Suprapubic skin (tissue), 4 donors: ENCODE results near the gene HLA-DOA. TPM values are rescaled to one million over a fixed set of nuclear protein-coding genes. Genes with fewer than 3 reads are reported as not detected.
A peak's percentile ranks its signal among the peaks of the same experiment; 100 is the strongest.

Source experiments
- DNase-seq, 2 donors: peaks; one replicate each; pipeline ENCODE4 v3.0.0-alpha.2; 2019; ENCODE audit warnings: low spot score in 2 of 2
- H3K27ac ChIP-seq: fragments of 200-600 bp; sonication (generic); one replicate; pipeline ENCODE4 v1.5.1; 2019
- H3K27me3 ChIP-seq: fragments of 200-600 bp; sonication (generic); one replicate; pipeline ENCODE4 v1.5.1; 2019
- H3K36me3 ChIP-seq: fragments of 200-600 bp; sonication (generic); one replicate; pipeline ENCODE4 v1.5.1; 2019
- H3K4me1 ChIP-seq: fragments of 200-600 bp; sonication (generic); one replicate; pipeline ENCODE4 v1.5.1; 2019
- H3K4me3 ChIP-seq: fragments of 200-600 bp; sonication (generic); one replicate; pipeline ENCODE4 v1.5.1; 2019; ENCODE audit warnings: mild to moderate bottlenecking
- H3K9me3 ChIP-seq: fragments of 200-600 bp; sonication (generic); one replicate; pipeline ENCODE4 v1.5.1; 2019
- CTCF ChIP-seq, 2 donors: fragments of 200-600 bp in 1 of 2; fragments of 450-650 bp in 1 of 2; sonication (generic) in 1 of 2; IDR thresholded peaks; one replicate each; pipeline ENCODE4 v1.5.1; 2016 to 2019; ENCODE audit warnings: antibody characterized with exemption in 2 of 2, mild to moderate bottlenecking in 1 of 2, moderate library complexity in 1 of 2
- EP300 ChIP-seq: sonication (generic); formaldehyde crosslinking; IDR thresholded peaks from one replicate; pipeline ENCODE4 v1.6.1; 2017; ENCODE audit warnings: antibody characterized with exemption
- POLR2A ChIP-seq, 2 donors: fragments of 450-650 bp; IDR thresholded peaks; one replicate each; pipeline ENCODE4 v1.6.1; 2017; ENCODE audit warnings: antibody characterized with exemption in 2 of 2, mild to moderate bottlenecking in 2 of 2, moderate library complexity in 2 of 2
- POLR2AphosphoS5 ChIP-seq, 3 donors: sonication (generic); formaldehyde crosslinking; IDR thresholded peaks; one replicate each; pipeline ENCODE4 v1.6.1; 2017; ENCODE audit warnings: antibody characterized with exemption in 3 of 3
- WGBS: methylation state at CpG from one replicate; pipeline ENCODE4 v1.1.5; 2018; 5-methylcytosine and 5-hydroxymethylcytosine counted together
- total RNA-seq, 4 donors: library from RNA; depleted of rRNA; stranded (reverse); fragments of >200 nt; gene quantifications; one replicate each; pipeline ENCODE4 v1.1.0, GENCODE V29; 2016

Gene HLA-DOA
- total RNA-seq, 4 donors from 2014 or later: 6.8 to 14.3 (median 8.0) TPM

GRCh38 chr6:32993363-32993973 is 15.9 kb downstream of the HLA-DOA start:
- no peaks in the 10 kb centered on the region for H3K4me1 ChIP-seq
- no peaks in the 10 kb centered on the region for H3K36me3 ChIP-seq
- no peak for TF ChIP-seq CTCF (IDR thresholded peaks at IDR 0.05)
- TF ChIP-seq EP300: no peak
- TF ChIP-seq POLR2A (IDR thresholded peaks at IDR 0.05): no peak
- TF ChIP-seq POLR2AphosphoS5 (IDR thresholded peaks at IDR 0.05): no peak
- no peak overlapping the region for H3K27ac ChIP-seq
- WGBS: 85% methylated on average over 9 of the region's 9 CpGs
- H3K4me3 ChIP-seq: no peak overlapping the region
- H3K9me3 ChIP-seq: no peaks in the 10 kb centered on the region
- H3K27me3 ChIP-seq: peaks cover 13% of the 10 kb centered on the region
- DNase-seq: no peak

GRCh38 chr6:32991972-32992371 is 17.4 kb downstream of the HLA-DOA start:
- Histone ChIP-seq H3K4me3 (no peak overlapping the region), H3K4me1 (no peaks in the 10 kb centered on the region), H3K9me3 (no peaks in the 10 kb centered on the region), H3K27ac (no peak overlapping the region), H3K36me3 (no peaks in the 10 kb centered on the region), H3K27me3 (peaks cover 12% of the 10 kb centered on the region)
- no peak for DNase-seq
- TF ChIP-seq POLR2AphosphoS5 (IDR thresholded peaks at IDR 0.05) (no peak), CTCF (IDR thresholded peaks at IDR 0.05) (no peak), EP300 (no peak), POLR2A (IDR thresholded peaks at IDR 0.05) (no peak)
- WGBS: 81% methylated on average over 4 of the region's 4 CpGs

GRCh38 chr6:32989368-32989767 is 20.0 kb downstream of the HLA-DOA start:
- 95% methylated on average over 1 of the region's 1 CpG for WGBS
- H3K27me3 ChIP-seq: peaks cover 10% of the 10 kb centered on the region
- H3K4me3 ChIP-seq: no peak overlapping the region
- no peaks in the 10 kb centered on the region for H3K9me3 ChIP-seq
- no peak overlapping the region for H3K27ac ChIP-seq
- no peak for DNase-seq
- no peaks in the 10 kb centered on the region for H3K36me3 ChIP-seq
- peaks cover 6% of the 10 kb centered on the region for H3K4me1 ChIP-seq
- no peak for TF ChIP-seq POLR2AphosphoS5 (IDR thresholded peaks at IDR 0.05)
- no peak for TF ChIP-seq EP300
- TF ChIP-seq POLR2A (IDR thresholded peaks at IDR 0.05): no peak
- no peak for TF ChIP-seq CTCF (IDR thresholded peaks at IDR 0.05)

GRCh38 chr6:32984622-32985389 is 24.6 kb downstream of the HLA-DOA start:
- Histone ChIP-seq H3K27me3 (no peaks in the 10 kb centered on the region), H3K4me1 (peaks cover 15% of the 10 kb centered on the region), H3K27ac (no peak overlapping the region), H3K4me3 (no peak overlapping the region), H3K9me3 (no peaks in the 10 kb centered on the region), H3K36me3 (peaks cover 26% of the 10 kb centered on the region)
- 12% methylated on average over 9 of the region's 9 CpGs for WGBS
- peak; percentile 92 to 97 for DNase-seq
- TF ChIP-seq POLR2AphosphoS5 (IDR thresholded peaks at IDR 0.05): no peak
- TF ChIP-seq CTCF (IDR thresholded peaks at IDR 0.05): peak; percentile 75 to 85

- Histone ChIP-seq H3K4me1 (peaks cover 15% of the 10 kb centered on the region), H3K4me3 (no peak overlapping the region), H3K27me3 (no peaks in the 10 kb centered on the region), H3K27ac (no peak overlapping the region), H3K36me3 (peaks cover 33% of the 10 kb centered on the region), H3K9me3 (no peaks in the 10 kb centered on the region)
- TF ChIP-seq POLR2A (IDR thresholded peaks at IDR 0.05) (no peak), EP300 (no peak), CTCF (IDR thresholded peaks at IDR 0.05) (no peak), POLR2AphosphoS5 (IDR thresholded peaks at IDR 0.05) (no peak)
- DNase-seq: no peak
- WGBS: 51% methylated on average over 3 of the region's 3 CpGs
Observed at GRCh38 chr6:32983964-32984621, 25.3 kb downstream of the HLA-DOA start.
